ENCODE data around the gene VWA3B.
"Not testable (repeated sequence)": the region's sequence is repeated elsewhere in the genome, so short reads cannot be mapped to it uniquely, and the experiment has no call there.

VWA3B gene

GRCh38 chr2:98308532-98308931, 221.6 kb downstream of the VWA3B start:
- DNase-seq: no peak

GRCh38 chr2:98309580-98309979, 222.6 kb downstream of the VWA3B start:
- no peak for DNase-seq

GRCh38 chr2:98310010-98310409, 223.0 kb downstream of the VWA3B start:
- no peak for DNase-seq

GRCh38 chr2:98311090-98311489, 224.1 kb downstream of the VWA3B start:
- no peak for DNase-seq

GRCh38 chr2:98311771-98312545, 225.0 kb downstream of the VWA3B start:
- no peak for DNase-seq

GRCh38 chr2:98313492-98314250, 226.7 kb downstream of the VWA3B start:
- DNase-seq: no peak

- DNase-seq: no peak
Observed at GRCh38 chr2:98314251-98314650, 227.3 kb downstream of the VWA3B start.

GRCh38 chr2:98315957-98316356, 229.0 kb downstream of the VWA3B start:
- no peak for DNase-seq

- DNase-seq: no peak
Observed at GRCh38 chr2:98317214-98317613, 230.2 kb downstream of the VWA3B start.

GRCh38 chr2:98320171-98320570, 233.2 kb downstream of the VWA3B start:
- DNase-seq: not testable (repeated sequence)

- DNase-seq: no peak
Observed at GRCh38 chr2:98324181-98324580, 237.2 kb downstream of the VWA3B start.

GRCh38 chr2:98327776-98328175, 240.8 kb downstream of the VWA3B start:
- no peak for DNase-seq

- DNase-seq: no peak
Observed at GRCh38 chr2:98329549-98329948, 242.6 kb downstream of the VWA3B start.

- DNase-seq: no peak
Observed at GRCh38 chr2:98332989-98333388, 246.0 kb downstream of the VWA3B start.

- DNase-seq: no peak
Observed at GRCh38 chr2:98333922-98334321, 247.0 kb downstream of the VWA3B start.

GRCh38 chr2:98334439-98335078, 247.6 kb downstream of the VWA3B start:
- no peak for DNase-seq

GRCh38 chr2:98335271-98335670, 248.3 kb downstream of the VWA3B start:
- DNase-seq: no peak

- DNase-seq: no peak
Observed at GRCh38 chr2:98341241-98341640, 254.3 kb downstream of the VWA3B start.

GRCh38 chr2:98343285-98343684, 256.3 kb downstream of the VWA3B start:
- DNase-seq: no peak

- peak; percentile 67 for DNase-seq
Observed at GRCh38 chr2:98346311-98347236, 259.6 kb downstream of the VWA3B start, which contains the start of gene CNGA3. CNGA3 (plus strand) TSS chr2:98346456; CDS start chr2:98369976, 23,520 bp downstream.

- DNase-seq: no peak
Observed at GRCh38 chr2:98347298-98348065, 260.5 kb downstream of the VWA3B start.

- DNase-seq: no peak
Observed at GRCh38 chr2:98348066-98348561, 261.1 kb downstream of the VWA3B start.
